GM15510 (cell line): ENCODE data around the gene ZNF638.

Source experiments
- POLR2A ChIP-seq: IDR thresholded peaks from 3 replicates; pipeline ENCODE4 v1.6.1; 2011; ENCODE audit warnings: borderline replicate concordance; ENCODE audit not compliant: insufficient read length; ENCODE audit errors: extremely low read depth

ZNF638 gene

GRCh38 chr2:71331581-71332434, at the start of gene ZNF638:
Gene ZNF638, plus strand, starts transcription at chr2:71331782. Its CDS starts 17,173 bp downstream, at chr2:71348955.
- TF ChIP-seq POLR2A, result peak; percentile 85

DNA sequence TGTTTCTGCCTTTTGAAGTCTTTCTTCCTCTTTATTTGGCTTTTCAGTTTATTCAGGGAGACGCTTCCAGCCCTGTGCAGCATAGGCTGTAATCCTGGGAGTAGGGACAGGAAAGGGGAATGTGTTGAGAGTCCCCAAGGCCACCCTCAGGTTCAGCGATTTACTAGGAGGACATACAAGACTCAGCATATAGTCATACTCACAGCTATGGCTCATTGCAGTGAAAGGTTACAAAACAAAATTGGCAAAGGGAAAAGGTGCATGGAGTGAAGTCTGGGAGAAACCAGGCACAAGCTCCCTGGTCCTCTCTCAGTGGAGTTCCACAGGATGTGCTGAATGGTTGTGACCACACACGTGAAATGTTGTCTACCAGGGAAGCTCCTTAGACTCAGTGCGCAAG, 49.6 kb upstream of the ZNF638 start:
- no peak for TF ChIP-seq POLR2A

- TF ChIP-seq POLR2A, result no peak
These were observed 49.1 kb upstream of the ZNF638 start for GRCh38 chr2:71282493-71282892.

- no peak for TF ChIP-seq POLR2A
These were observed 48.5 kb upstream of the ZNF638 start for GRCh38 chr2:71283131-71283530.

GRCh38 chr2:71285706-71286105, 45.9 kb upstream of the ZNF638 start:
- no peak for TF ChIP-seq POLR2A

- TF ChIP-seq POLR2A, result no peak
These were observed 40.2 kb upstream of the ZNF638 start for GRCh38 chr2:71291398-71291797.

GRCh38 chr2:71292159-71292558, 39.4 kb upstream of the ZNF638 start:
- no peak for TF ChIP-seq POLR2A

DNA sequence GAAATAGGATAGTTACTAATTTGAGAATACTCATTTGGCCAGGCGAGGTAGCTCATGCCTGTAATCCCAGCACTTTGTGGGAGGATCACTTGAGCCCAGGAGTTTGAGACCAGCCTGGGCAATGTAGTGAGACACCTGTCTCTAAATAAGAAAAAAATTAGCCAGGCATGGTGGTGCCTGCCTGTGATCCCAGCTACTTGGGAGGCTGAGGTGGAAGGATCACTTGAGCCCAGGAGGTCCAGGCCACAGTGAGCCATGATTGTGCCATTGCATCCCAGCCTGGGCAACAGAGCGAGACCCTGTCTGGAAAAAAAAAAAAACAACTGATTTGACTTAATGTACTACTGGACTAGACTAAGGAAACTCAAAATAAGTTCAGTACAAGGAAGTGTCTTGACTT, 32.7 kb upstream of the ZNF638 start:
- TF ChIP-seq POLR2A, result no peak

DNA sequence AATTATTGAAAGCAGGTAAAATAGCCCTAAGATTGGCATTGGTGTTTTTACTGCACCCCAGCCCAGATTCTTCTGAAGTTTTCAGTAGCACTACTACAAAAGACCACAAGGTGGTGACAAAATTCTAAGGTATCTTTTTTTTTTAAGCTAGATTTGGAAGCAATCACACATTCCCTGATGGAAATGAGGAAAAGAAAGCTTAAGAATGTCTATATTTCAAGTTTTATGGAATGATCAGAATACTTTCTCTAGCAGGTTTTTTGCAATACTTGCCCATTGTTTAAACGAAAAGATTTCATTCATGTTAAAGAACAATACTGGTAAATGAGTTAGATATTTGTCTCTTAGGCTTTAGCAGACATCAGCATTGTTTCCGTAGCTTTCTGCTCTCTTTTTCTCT, 32.1 kb upstream of the ZNF638 start:
- no peak for TF ChIP-seq POLR2A

DNA sequence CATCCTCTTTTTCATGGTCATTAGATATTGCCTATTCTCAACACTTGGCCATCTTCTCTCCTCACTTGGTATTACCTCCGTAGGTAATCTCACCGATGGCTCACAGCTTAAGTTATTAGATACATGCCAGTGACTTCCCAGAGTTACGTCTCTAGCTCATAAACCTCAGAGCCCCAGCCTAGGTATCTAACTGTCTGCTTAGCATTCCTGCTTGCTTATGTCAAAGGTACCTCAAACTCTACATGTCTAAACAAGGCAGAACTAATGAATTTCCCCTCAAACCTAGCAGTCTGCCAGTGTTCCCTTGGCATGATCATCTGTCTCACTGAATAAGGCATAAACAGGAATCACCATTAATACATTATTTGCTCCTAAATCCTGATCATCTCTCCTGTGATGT, 27.7 kb upstream of the ZNF638 start:
- TF ChIP-seq POLR2A, result no peak

GRCh38 chr2:71306762-71307161, 24.8 kb upstream of the ZNF638 start:
- TF ChIP-seq POLR2A, result no peak

GRCh38 chr2:71313016-71313766, 18.4 kb upstream of the ZNF638 start:
- TF ChIP-seq POLR2A, result no peak

DNA sequence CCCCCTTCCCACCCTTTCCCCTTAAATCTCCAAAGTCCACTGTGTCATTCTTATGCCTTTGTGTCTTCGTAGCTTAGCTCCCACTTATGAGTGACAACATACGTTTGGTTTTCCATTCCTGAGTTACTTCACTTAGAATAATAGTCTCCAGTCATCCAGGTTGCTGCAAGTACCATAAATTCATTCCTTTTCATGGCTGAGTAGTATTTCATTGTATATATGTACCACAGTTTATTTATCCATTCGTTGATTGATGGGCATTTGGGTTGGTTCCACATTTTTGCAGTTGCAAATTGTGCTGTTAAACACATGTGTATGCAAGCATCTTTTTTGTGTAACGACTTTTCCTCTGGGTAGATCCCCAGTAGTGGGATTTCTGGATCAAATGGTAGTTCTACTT, 14.5 kb upstream of the ZNF638 start:
- TF ChIP-seq POLR2A, result no peak

DNA sequence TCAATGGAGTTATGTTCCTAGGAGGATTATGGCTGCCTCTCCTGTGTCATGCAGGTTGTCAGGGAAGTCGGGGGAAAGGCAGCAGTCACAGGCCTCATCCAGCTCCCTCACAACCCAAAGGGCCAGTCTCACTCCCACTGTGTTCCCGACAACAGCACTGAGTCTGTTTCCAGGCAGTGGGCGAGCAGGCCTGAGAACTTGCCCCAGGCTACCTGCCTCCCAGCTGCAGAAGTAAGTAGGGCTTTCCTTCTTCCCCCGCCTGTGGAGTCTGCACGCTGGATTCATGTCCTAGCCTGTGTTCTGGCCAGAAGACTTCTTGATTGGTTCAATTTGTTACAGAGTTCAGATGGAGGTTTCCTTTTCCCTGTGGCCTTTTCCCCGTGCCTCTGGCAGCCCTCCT, 8.2 kb upstream of the ZNF638 start:
- no peak for TF ChIP-seq POLR2A

DNA sequence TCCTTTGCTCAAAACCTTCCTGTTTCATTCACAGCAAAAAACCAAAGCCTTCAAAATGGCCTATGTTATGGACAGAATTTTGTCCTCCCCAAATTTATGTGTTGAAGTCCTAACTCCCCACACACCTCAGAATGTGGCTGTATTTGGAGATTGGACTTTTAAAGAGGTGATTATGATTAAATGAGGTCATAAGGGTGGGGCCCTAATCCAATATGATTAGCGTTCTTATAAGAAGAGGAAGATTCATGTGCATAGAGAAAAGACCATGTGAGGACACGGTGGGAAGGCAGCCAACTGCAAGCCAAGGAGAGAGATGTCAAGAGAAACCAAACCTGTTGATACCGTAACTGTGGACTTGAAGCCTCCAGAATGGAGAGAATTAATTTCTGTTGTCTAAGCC, 4.6 kb upstream of the ZNF638 start:
- TF ChIP-seq POLR2A, result no peak

DNA sequence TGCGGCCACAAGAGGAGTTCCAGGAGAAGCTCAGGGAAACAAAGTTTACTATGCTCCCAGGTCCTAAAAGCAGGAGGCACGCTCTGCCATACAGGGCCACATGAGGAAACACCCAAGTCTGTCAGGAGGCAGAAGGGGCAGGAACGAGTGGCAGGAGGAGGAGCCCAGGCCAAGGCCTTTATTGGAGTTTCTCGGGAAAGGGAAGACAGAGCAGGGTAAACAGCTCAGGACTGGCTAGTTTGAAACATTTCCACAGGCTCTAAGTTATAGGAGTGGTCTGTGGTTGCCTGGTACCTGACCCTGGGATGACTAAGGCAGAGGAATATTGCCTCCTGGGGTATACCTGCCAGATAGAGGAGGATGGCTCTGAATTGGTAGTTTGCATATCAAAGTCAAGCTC, 3.7 kb upstream of the ZNF638 start:
- no peak for TF ChIP-seq POLR2A
